NCI-H774 (cell line): ENCODE results near the gene CPA3.

ENCODE experiments used
- DNase-seq: peaks from one replicate; lab custom pipeline; 2025; lab: John Stamatoyannopoulos, UW

Gene CPA3

GRCh38 chr3:148922467-148922866 is 57.4 kb downstream of the CPA3 start:
- no peak for DNase-seq

GRCh38 chr3:148923592-148923991 is 58.5 kb downstream of the CPA3 start:
- DNase-seq, result no peak

GRCh38 chr3:148924562-148924961 is 59.5 kb downstream of the CPA3 start:
- no peak for DNase-seq

GRCh38 chr3:148925845-148926244 is 60.7 kb downstream of the CPA3 start:
- no peak for DNase-seq

- DNase-seq, result no peak
Measured at GRCh38 chr3:148930752-148931151, 65.7 kb downstream of the CPA3 start.

GRCh38 chr3:148931574-148931973 is 66.5 kb downstream of the CPA3 start:
- DNase-seq, result no peak

GRCh38 chr3:148932972-148933371 is 67.9 kb downstream of the CPA3 start:
- no peak for DNase-seq

- no peak for DNase-seq
Measured at GRCh38 chr3:148937467-148938255, 72.6 kb downstream of the CPA3 start.

- no peak for DNase-seq
Measured at GRCh38 chr3:148938306-148938705, 73.2 kb downstream of the CPA3 start.

GRCh38 chr3:148938936-148939335 is 73.8 kb downstream of the CPA3 start:
- DNase-seq, result no peak

GRCh38 chr3:148940983-148941382 is 75.9 kb downstream of the CPA3 start:
- DNase-seq, result no peak

GRCh38 chr3:148943506-148944205 is 78.6 kb downstream of the CPA3 start:
- DNase-seq, result peak; percentile 81

GRCh38 chr3:148945116-148945515 is 80.0 kb downstream of the CPA3 start:
- DNase-seq, result no peak
